AG08395 (cell line): Measurements from ENCODE around the gene SLC6A3.

Source experiments
- DNase-seq: peaks from one replicate; pipeline ENCODE4 v3.0.0; 2012; ENCODE audit warnings: mixed read lengths, low spot score

The SLC6A3 gene

GRCh38 chr5:1347571-1347970 is 97.7 kb downstream of the SLC6A3 start:
- DNase-seq: no peak

- no peak for DNase-seq
Measured at GRCh38 chr5:1346627-1347440, 98.4 kb downstream of the SLC6A3 start.

- DNase-seq: no peak
Measured at GRCh38 chr5:1345876-1346626, 99.2 kb downstream of the SLC6A3 start.

- peak; percentile 99 for DNase-seq
Measured at GRCh38 chr5:1344975-1345838, 100.0 kb downstream of the SLC6A3 start, which contains the start of gene CLPTM1L. TSS of gene CLPTM1L (minus strand) at chr5:1345099. CDS start at chr5:1344841, 258 bp downstream.

- peak; percentile 37 for DNase-seq
Measured at GRCh38 chr5:1343931-1344901, 101.0 kb downstream of the SLC6A3 start.

- DNase-seq: no peak
Measured at GRCh38 chr5:1343315-1343751, 101.9 kb downstream of the SLC6A3 start.
